Hematopoietic multipotent progenitor cell treated with erythropoietin and hydrocortisone succinate and interleukin-3 and kit ligand, for 6 days (in vitro differentiated cells): Measurements from ENCODE around the gene CKAP2L.

Experiments
- DNase-seq: peaks from one replicate; pipeline ENCODE4 v3.0.0-alpha.2; 2015

CKAP2L gene, protein sequence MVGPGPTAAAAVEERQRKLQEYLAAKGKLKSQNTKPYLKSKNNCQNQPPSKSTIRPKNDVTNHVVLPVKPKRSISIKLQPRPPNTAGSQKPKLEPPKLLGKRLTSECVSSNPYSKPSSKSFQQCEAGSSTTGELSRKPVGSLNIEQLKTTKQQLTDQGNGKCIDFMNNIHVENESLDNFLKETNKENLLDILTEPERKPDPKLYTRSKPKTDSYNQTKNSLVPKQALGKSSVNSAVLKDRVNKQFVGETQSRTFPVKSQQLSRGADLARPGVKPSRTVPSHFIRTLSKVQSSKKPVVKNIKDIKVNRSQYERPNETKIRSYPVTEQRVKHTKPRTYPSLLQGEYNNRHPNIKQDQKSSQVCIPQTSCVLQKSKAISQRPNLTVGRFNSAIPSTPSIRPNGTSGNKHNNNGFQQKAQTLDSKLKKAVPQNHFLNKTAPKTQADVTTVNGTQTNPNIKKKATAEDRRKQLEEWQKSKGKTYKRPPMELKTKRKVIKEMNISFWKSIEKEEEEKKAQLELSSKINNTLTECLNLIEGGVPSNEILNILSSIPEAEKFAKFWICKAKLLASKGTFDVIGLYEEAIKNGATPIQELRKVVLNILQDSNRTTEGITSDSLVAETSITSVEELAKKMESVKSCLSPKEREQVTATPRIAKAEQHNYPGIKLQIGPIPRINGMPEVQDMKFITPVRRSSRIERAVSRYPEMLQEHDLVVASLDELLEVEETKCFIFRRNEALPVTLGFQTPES

DNA sequence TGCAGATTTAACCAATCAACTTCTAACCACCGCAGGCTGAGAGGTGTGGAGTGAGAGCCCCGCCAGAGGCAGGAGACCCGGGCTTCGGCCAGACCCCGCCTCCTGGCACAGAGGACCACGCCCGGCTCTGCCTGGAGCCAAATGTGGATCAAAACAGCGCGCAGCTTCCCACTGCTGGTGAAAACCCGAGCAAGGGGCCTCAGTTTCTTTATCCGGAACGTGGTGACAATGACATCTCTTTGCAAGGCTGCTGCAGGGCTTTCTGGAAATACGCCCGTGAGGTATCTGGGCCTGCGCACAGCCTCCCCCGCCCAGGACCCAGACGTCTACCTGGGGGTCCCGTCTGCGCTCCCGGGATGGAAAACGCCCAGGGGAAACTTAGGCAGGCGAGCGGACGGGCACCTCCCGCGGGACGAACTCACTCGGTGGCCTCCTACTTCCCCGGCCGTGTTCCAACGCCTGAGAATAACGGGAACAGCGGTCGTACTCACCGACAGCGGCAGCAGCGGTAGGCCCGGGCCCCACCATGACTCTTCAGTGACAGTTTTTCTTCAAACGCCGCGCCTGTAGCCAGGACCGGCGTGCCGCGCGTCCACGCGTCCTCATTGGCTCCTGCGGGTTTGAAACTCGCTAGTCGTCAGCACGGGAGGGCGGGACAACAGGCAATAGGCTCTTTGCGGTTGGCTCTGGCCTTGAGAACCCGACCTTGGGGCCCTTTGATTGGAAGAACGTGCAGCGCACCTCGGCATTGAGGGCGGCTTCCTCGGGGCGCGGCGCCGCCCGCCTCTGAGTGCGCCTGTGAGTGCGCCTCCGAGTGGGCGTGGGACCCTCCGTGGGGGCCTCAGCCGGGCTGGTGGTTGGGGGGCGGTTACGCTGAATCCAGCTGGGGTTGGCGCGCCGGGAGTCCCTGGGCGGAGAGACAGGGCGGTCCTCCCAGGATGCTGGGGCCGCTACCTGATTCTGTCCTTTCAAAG lies at the start of gene CKAP2L:
Gene CKAP2L, minus strand, starts transcription at position 539 of the 974 bp plus-strand sequence. Its CDS starts 11 bp downstream, at position 528.
- peak; percentile 100 for DNase-seq

DNA sequence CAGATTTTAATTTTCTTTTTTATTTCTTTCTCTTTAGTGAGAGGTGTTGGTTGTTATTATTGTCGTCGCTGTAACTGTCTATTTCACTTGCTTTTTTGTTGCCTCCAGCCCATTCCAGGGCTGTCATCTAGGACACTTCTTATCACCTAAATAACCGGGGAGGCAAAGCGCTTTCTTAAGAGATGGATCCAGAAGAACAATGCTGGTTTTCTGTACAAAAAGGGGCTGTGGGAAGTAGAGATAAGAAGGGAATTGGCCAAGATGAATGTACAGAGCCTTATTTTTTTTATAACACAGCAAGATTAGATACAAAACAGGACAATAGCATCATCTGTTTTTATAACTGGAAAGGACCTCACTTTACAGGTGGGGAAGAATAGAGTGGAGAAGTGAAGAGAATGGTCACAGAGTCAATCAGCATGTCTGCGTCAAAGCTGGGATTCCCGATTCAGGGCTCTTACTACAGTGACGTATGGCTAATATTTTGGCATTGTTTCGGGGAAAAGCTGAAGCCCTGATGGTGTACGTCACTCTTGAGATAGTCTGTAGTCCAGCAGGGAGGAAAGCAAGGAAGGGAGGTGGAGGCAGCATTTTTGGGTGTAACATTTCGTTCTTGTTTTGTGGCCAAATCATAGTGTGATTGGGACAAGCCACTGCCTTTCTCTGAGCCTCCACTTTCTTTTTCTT lies 49.0 kb upstream of the CKAP2L start:
- peak; percentile 58 for DNase-seq

DNA sequence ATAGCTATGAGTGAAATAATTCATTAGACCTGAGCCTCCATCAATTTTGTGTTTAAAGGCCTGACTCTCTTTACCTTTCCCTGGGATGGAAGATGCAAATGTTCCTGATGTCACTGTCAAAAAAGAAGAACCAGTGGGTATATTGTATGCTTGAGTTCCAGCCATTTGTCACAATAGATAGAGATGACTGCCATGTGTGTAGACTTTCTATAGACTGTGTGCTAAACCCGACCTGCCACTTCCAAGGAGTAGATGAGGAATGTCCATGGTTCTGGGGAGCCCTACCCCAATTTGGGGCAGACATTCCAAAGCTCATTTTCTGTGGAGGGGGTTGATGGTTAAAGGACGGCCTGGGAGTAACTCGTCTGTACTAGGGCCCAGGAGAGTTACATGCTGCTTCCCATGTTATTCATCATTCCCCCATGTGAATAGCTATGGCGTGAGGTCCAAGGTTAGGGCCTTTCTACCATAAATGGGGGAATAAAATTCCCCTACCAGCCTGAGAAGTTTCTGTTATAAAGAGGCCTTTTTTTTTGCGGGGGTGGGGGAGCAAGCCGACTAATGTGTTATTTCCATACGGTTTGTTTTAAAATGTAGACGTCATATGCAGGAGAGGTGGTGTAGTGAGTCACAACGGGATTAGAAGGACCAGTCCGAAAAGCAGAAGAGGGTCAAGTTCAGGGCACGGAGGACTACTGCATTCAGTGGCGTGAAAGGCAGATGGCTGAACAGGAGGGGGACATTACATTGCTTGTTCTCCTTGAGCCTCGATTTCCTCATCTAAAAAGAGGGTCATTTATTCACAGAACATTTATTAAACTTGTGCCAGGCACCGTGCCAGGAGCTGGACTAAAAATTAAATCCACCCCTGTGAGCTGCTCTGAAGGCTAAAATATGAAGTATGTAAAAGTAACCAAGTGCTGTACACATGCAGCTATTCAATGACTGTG lies 48.2 kb upstream of the CKAP2L start:
- no peak for DNase-seq

DNA sequence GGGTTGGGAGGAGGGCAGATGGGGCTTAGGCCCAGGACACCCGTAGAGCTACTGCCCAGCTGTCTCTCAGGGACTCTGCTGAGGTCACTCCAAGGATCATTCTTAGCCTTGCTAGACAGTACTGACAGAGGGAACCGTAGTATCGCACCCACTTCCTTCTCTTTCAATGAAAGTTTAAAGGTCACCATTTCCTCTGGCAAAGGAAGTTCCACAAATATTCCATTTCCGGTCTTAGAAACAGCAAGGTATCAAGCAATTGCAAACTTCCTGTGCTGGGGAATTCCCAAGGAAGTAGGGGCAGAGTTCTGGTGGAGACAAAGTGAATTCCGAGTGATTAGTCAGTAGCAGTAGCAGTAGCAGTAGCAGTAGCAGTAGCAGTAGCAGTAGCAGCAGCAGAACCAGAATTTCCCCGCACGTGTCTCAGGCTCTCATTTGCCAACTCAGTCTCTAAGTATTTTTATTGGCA lies 47.5 kb upstream of the CKAP2L start:
- DNase-seq: no peak

DNA sequence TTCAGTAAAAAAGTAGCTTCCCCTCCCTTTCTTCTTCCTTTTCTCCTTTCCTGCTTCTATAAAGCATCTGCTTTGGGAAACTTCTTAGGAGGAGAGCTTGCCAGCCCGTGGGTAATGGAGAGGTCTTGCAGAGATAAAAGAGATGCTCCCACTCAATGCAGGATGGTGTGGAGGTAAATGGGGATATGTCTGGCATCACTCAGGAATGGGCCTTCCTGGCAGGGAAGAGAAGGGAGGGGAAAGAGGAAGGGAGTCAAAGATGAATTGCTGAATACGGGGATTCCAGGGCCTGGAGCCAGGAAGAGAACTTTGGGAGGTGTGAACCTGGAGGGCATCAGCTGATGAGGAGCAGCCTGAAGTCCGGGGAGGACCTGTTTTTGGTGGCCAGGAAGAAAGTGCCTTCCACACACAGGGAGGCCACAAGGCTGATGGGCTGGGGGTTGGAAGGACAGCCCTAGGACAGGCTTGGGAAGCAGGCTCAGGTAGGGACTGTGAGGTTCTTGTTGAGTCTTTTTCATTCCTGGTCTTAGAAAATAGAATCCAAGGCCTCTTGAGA lies 46.9 kb upstream of the CKAP2L start:
- DNase-seq: no peak

DNA sequence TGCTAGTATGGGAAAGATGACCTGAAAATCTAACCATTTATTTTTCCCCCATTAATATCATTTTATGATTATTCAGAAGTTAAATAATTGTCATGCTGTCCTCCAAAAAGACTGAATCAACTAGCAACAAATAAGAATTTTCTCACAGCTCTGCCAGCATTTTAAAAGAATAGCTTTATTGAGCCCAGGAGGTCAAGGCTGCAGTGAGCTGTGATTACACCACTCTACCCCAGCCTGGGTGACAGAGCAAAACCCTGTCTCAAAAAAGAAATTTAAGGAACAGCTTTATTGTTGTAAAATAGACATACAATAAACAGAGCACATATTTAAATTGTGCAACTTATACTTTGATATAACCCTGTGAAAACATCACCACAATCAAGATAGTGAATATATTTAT lies 44.7 kb upstream of the CKAP2L start:
- DNase-seq: no peak

DNA sequence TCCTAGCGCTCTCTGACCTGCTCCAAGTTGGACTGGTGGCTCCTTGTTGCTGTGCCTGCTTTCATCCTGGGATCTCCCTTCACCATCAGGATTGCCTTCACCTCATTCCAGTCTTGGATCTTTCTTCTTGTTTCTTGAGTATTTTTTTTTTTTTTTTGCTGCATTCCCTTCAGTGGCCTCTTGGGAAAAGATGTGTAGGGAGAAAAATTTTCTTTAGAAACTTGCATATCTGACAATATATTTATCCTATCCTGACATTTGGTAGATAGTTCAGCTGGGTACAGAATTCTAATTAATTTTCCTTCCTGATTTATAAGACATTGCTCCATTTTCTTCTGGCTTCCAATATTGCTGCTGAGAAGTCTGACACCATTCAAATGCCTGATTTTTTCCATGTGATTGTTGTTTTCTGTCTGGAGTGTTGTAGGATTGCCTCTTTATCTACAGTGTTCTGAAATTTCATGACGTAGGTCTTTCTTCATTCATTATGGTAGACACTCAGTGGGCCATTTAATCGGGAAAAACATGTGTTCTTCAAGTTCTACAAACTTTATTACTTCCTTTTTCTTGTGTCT lies 42.9 kb upstream of the CKAP2L start:
- no peak for DNase-seq

DNA sequence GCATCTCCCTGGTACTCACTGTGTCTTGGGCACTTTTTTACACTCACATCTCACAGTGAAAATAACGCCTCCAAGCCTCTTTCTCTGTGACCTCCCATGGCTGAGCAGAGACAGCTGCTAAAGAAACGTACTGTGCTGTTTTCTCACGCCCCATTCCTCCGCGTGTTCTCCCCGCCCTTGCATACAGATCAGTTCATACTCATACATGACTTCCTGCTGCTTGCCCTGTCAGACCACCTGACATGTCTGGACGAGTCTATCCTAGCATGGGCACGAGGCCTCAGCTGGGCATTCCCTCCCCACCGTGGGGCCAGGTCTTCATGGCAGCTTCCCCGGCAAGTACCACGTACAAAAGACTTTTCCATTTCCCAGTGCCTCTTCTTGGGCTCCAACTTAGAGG lies 41.1 kb upstream of the CKAP2L start:
- DNase-seq: no peak

DNA sequence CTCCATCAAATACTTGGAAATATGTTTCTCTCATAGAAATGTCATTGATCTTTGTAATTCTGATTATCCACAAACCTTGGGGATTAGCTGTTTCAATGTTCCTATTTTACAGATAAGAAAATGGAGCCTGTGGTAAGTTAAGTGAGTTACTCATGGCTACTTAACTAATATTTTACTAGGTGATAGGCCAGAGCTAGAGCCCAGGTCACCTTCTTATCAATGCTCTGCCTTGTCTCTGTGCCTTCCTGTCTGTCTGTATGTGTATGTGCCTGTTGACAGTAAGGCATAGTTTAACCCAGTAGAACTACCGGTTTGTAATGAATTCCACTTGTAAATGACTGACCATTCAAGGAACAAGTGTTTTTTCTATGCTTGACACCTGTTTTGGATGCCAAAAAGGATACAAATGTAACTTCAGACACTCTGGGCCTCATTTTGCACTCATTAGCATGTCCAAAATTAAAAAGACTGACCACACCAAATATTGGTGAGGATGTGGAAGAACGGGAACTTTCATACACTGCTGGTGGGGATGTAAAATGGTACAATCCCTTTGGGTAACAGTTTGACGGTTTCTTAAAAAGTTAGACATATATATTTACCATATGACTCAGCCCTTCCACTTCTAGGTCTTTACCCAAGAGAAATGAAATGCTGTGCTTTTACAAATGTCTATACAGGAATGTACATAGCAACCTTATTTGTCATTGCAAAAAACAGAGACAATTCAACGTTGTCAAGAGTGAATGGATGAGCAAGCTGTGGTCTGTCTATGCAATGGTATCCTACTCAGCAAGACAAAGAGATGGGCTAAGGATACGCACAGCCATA lies 39.5 kb upstream of the CKAP2L start:
- peak; percentile 52 for DNase-seq

DNA sequence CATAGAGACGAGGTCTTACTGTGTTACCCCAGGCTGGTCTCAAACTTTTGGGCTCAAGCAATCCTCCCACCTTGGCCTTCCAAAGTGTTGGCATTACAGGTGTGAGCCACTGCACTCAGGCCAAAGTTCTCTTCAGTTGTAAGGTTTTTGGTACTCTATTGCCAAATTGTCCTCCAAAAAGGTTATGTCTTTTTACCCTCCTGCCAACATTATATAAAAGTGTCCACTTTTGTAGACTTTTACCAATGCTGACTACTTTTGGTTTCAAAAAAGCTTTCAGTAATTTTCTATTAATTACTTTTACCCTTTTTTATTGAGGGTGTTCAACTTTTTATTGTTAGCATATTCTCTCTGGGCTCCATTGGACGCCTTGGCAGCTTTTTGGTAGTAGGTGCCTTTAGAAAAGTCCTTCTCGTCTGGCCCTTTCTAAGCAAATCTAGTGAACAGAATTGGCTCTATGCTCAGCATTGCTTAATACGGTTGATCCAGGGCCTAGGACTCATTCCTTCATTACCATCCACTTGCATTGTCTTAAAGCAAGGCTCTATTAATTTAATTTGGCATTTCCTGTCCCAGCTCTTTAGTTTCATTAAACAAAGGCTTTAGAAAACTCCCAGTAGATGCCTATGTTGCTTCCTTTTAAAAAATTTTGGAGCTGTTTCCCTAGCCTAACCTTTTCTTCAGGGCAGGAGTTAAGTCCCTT lies 36.6 kb upstream of the CKAP2L start:
- no peak for DNase-seq

DNA sequence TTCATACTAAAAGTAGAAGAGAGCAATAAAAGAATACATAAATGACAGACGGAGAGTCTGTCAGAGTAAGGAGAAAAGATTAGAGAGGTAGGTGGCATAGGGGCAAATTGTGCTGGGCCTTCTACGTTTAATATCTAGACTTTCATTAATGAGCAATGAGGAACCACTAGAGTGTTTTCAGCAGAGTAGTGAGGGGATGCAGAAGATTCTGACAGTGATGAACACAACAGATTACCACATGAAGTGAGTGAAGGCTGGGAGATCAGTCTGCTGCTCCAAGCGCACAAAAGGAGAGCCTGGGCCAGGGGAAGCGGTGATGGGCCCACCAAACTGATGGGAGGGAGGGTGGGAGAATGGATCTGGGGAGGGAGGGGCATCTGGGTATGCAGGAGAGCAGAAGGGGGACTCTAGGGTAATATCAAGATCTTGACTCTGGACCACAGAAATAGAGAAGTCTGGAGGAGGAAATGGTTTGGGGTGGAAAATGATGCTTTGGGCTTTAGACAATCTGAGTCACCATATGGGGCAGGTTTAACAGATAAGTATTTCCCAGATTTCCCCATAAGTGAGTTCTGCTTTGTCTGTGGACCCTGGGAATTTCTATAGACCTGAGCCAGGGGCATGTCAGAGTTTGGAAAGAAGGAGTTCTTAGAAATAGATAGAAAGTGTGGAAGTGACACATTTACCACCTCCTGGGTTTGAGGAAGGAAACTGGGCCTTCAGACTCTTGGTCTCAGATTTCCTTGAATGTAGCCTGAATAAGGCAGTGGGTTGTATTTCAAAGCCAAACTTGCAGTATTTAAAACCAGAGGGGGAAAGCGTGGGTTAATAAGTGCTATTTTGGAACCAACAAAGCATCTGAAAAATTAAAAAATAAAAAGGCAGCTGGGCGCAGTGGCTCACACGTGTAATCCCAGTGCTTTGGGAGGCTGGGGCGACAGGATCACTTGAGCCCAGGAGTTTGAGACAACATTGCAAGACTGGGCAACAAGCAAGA lies 34.9 kb upstream of the CKAP2L start:
- DNase-seq: peak; percentile 50

DNA sequence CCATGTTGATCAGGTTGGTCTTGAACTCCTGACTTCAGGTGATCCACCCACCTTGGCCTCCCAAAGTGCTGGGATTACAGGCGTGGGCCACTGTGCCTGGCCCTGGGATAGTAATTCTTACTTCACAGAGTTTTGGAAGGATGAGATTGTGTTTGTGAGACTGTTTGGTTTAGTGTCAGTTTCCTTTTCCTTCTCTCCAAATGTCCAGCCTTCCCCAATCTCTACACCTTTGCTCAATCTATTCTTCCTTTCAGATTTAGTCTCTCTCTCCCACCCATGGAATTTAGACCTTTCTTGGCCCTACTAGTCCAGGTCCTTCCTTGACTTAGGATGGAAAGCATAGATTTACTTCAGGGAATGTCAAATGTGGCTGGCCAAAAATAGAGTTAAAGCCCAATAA lies 32.1 kb upstream of the CKAP2L start:
- DNase-seq: no peak

DNA sequence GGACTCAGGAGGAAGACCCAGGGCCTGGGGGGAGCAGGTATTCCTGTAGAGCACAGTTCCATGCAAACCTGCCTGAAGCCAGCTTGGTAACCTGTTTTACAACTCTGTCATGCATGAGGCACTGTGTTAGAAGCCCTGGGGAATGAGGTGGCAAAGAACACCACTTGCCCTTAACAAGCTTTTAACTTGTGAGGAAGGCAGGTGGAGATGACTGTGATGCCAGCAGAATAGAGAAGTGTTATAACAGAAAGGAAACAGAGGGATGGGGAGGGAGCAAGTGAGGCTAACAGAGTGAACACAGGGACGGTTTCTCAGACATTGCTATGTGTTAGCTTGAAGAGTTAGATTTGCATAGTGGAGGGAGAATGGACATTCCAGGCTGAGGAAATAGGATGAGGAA lies 31.4 kb upstream of the CKAP2L start:
- DNase-seq: no peak

DNA sequence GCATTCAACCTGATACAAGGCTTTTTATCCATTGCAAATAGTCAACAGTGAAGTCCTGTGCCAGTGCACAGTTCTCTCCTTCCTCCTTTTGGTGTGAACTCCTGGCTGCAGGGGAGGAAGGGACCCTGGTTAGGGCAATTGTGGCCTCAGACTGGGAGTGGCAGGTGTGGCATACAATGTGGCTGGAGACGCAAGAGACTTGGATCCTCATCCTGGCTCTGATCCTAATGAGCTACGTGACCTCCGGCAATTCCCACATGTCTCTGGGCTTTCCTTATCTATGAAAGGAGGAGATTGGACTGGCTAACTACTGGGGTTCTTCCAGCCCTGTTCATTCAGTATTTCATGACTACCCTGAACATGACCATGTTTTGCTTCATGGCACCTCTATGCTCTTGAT lies 30.4 kb upstream of the CKAP2L start:
- DNase-seq: no peak

DNA sequence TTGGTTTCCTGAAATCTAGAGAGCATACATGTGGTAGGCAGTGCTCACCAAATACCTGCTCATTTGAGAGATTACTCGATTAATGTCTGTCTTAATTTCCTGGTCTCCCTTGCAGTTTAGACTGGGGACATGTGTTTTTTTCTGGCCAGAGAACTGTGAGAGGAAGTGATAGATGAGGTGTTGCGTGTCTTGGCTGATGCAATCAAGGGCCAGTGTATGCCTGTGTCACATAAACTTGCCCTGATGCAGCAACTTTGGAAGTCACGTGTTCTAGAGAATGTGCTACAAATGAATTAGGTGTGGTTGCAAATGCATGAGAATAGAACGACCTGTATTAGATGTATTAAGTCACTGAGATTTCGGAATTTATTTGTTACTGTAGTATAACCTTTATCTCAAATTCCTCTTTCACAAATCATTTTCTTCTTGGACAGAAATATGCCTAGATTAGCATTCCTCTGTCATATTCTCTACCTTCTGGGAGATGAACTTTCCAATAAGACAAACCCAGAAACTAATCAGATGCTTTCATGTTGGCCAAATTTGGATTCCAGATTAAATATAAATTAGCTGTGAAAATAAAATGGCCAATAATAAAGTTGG lies 29.8 kb upstream of the CKAP2L start:
- DNase-seq: peak; percentile 87

DNA sequence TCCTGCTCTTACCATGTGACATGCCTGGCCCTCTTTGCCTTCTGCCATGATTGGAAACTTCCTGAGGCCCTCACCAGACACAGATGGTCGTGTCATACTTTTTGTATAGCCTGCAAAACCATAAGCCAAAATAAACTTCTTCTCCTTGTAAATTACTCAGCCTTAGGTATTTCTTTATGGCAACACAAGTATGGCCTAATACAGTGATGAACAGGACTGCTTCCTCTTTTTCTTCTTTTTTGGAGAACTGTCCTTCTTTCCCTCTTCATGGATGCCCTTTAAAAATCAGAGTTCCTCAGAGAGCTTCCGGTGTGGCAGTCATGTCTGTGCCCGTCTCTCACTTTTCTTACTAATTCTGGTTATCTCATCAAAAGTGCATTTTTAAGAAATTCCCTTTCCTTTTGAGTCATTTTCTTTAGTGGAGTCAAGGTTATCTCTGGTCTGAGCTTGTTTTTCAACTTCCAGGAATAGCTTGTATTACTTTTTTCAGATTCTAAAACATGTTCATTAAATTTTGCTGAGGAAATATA lies 29.1 kb upstream of the CKAP2L start:
- DNase-seq: peak; percentile 46

DNA sequence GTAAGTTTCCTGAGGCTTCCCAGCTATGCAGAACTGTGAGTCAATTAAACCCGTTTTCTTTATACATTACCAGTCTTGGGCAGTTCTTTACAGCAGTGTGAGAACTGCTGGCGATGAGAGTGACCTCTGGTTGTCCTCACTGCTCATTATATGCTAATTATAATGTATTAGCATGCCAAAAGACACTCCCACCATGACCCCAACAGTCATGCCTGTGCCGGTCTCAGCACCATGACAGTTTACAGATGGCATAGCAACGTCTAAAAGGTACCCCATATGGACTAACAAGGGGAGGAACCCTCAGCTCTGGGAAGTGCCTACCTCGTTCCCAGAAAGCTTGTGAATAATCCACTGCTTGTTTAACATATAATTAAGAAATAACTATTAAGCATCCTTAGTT lies 28.0 kb upstream of the CKAP2L start:
- no peak for DNase-seq
